HG02642 (cell line): ENCODE measurements around the gene SH2D1B.

Experiments used
- ATAC-seq: cut with Tn5 transposase; IDR thresholded peaks from one replicate; pipeline ENCODE4 v1.9.1; 2021; ENCODE audit warnings: mild to moderate bottlenecking; ENCODE audit not compliant: unreplicated experiment, poor library complexity

SH2D1B gene

GRCh38 chr1:162400790-162401355, 11.1 kb downstream of the SH2D1B start:
- ATAC-seq: no peak

- no peak for ATAC-seq
Measured at GRCh38 chr1:162398999-162399580, 12.8 kb downstream of the SH2D1B start.

DNA sequence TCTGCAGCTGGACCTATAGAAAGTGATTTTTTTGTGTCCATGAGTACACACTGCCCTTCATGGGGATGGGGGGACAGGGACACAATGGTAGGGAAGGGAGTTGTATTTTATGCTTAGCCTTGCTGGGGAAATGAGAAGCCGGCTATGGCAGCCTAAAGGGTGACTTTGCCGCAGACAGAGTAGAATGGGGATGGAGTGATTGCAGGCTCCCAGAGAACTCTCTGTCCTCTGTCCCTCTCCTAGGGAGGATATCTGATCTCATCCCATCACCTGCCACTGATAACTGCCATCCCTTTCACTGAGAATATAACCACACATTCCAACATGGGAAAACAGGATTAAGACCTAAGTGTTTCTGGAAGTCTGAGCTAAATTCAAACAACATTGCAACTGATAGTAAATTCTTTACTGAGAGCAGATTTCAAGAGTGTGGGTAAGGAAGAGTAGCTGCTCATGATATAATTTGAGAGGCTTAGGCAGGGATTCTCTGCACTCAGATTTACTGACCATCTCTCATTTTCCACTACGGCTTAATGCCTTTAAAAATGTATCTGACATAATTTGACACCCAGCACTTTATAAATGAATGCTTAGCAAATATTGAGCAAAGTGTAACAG, 13.9 kb downstream of the SH2D1B start:
- no peak for ATAC-seq

DNA sequence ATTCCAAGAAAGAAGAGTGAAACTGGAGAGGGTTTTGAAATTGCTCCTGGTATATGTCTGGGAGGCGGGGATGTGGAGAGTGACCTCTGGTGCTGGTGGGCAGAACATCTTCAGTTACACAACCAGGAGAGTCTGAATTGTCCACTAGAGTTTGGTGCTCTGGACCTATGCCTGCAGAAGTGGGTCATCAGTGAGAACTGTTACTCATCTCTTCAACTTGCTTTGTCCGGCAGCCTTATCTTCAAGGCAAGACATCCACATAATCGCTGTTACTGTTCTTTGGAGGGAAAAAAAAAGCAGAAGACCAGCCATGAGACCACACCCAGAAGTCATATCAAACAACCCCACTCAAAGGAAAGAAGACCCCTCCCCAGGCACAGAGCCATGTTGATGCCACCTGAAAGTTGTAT, 14.9 kb downstream of the SH2D1B start:
- no peak for ATAC-seq

GRCh38 chr1:162396201-162396906, 15.6 kb downstream of the SH2D1B start:
- no peak for ATAC-seq

DNA sequence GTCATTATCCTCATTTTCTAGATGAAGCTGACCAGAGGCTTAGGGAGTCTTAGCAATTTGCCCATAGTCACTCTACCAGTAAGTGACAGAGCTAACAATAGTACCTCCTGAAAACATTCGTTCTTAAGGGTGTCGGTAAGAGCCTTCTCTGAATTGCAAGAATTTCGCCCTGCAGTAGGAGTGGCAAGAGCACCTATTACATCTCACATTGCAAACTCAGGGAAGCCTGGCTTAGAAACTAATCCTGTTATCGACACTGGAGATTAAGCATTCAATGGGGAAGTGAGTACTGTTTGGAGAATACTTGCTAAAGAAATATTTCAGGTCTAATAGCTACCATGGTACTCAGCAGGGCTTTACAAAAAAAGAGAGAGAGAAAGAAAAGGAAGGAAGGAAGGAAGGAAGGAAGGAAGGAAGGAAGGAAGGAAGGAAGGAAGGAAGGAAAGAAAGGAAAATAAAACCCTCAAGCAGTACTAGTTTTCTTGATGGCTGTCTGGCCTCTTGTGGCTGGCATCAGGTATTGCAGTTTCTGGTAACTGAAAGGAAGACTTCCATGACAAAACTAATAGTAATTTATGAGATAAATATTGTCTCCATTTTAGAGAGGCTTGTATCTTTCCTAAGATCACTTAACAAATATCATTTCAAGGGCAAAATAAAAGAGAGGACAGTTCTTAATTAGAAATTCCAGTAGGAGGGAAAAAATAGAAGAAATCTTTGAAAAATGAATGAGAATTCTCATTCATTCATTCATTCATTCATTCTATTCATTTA, 20.0 kb downstream of the SH2D1B start:
- ATAC-seq: no peak

DNA sequence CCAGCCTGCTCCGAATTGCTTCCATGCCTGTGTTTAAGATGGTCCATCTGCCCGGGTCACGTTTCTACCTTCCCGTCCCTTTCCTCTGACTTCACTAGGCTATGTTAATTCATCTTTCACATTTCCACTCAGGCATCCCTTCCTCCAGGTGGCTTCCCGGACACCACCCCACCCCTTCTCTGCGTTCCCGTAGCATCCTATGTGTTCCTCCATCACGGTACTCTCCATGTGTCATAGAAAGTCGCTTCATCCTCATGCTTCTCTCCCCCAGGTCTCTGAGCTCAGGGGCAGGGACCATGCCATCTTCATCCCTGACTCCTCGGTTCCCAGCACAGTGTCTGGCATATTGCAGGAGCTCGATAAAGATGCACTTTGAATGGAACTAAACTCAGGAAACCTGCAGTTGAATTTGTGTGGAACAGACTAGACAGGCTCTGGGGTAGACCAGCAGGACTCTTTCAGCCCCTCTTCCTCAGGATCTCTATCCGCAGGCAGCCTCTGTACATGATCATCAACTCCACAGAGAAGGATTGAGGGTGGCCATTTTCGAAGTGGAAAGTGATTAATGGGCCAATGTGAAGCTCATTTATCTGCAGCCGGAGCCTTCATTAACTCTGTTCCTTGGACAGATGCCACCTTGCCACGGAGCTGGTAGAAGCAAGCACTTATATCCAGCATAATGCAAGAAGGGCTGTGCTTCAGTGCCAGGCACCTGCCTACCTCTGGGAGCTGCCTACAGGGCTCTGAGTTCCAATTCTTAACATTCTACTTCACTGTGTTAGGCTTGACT, 21.3 kb downstream of the SH2D1B start:
- no peak for ATAC-seq

GRCh38 chr1:162389971-162390370, 22.0 kb downstream of the SH2D1B start:
- ATAC-seq: no peak

- no peak for ATAC-seq
Measured at GRCh38 chr1:162389021-162389818, 22.7 kb downstream of the SH2D1B start.

GRCh38 chr1:162388615-162389014, 23.3 kb downstream of the SH2D1B start:
- ATAC-seq: no peak

- ATAC-seq: no peak
Measured at GRCh38 chr1:162388083-162388594, 23.8 kb downstream of the SH2D1B start.

- no peak for ATAC-seq
Measured at GRCh38 chr1:162387226-162388082, 24.5 kb downstream of the SH2D1B start.

GRCh38 chr1:162386292-162387225, 25.4 kb downstream of the SH2D1B start:
- ATAC-seq: no peak

DNA sequence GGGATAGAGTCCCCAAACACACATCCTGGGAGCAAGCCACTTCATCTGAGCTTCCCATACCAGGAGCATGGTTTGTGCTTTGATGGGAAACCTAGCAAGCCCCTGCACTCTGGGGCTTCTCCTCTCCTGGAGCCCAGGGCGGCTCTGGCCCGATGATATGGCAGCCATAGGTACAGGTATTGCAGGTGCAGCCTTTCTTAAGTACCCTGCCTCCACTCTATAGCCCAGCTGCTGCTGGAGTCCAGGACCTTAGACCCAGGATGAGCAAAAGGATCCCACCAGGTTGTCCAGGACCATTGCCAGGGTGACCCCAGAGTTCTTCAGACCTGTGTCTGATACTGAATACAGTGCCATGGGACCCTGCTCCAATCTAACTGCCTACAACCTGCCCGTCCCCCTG, 26.2 kb downstream of the SH2D1B start:
- ATAC-seq: no peak

DNA sequence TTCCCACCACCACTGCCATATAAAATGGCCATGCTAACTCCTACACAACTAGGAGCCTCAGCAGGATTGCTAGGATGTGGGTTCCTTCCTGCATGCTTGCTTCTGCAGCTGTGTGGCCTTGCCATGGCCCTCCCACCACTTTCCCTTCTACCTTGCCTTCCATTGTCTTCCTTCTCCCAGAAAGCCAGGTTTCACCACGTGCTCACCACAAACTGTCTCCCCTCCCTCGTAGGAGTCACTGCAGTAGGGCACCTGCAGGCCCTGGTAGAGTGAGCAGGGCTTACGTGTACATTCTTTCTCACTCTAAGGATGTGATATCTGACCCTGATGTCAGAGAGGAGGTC, 26.7 kb downstream of the SH2D1B start:
- no peak for ATAC-seq

GRCh38 chr1:162384601-162385279, 27.2 kb downstream of the SH2D1B start:
- no peak for ATAC-seq

GRCh38 chr1:162384116-162384515, 27.8 kb downstream of the SH2D1B start:
- no peak for ATAC-seq
